Measurements from ENCODE around the gene CYP46A1. TPM values are rescaled to one million over a fixed set of nuclear protein-coding genes. Genes with fewer than 3 reads are reported as not detected.

The CYP46A1 gene
- polyA plus RNA-seq, 2 donors = 0.16 to 0.20 TPM

- H3K4me3 ChIP-seq (ENCODE audit: low read depth in 1 of 2, low read length in 2 of 2) = no peak overlapping the region
- H3K27ac ChIP-seq (ENCODE audit: low read depth in 2 of 2, low read length in 1 of 2) = peak overlapping the region in 1 of 2 donors; percentile 14
- H3K36me3 ChIP-seq (ENCODE audit: control insufficient read depth in 2 of 2, insufficient read depth in 2 of 2, low read length in 1 of 2) = no peaks in the 10 kb centered on the region
- no peaks in the 10 kb centered on the region for H3K27me3 ChIP-seq (ENCODE audit: control insufficient read depth in 1 of 2, insufficient read depth in 2 of 2, low read length in 2 of 2)
- H3K4me1 ChIP-seq (ENCODE audit: control insufficient read depth in 2 of 2, insufficient read depth in 2 of 2, low read length in 1 of 2) = peaks cover 4 to 5% of the 10 kb centered on the region in 2 donors
- WGBS, 2 donors = 56 to 59% methylated on average over 7 of the region's 7 CpGs
- no peaks in the 10 kb centered on the region for H3K9me3 ChIP-seq (ENCODE audit: control insufficient read depth in 2 of 2, insufficient read depth in 1 of 2, low read depth in 1 of 2, low read length in 1 of 2)
These were observed 60.8 kb downstream of the CYP46A1 start for GRCh38 chr14:99744873-99745224.

- peak overlapping the region; percentile 65 to 82 for H3K27ac ChIP-seq (ENCODE audit: low read depth in 2 of 2, low read length in 1 of 2)
- H3K9me3 ChIP-seq (ENCODE audit: control insufficient read depth in 2 of 2, insufficient read depth in 1 of 2, low read depth in 1 of 2, low read length in 1 of 2) = no peaks in the 10 kb centered on the region
- no peaks in the 10 kb centered on the region for H3K27me3 ChIP-seq (ENCODE audit: control insufficient read depth in 1 of 2, insufficient read depth in 2 of 2, low read length in 2 of 2)
- H3K4me1 ChIP-seq (ENCODE audit: control insufficient read depth in 2 of 2, insufficient read depth in 2 of 2, low read length in 1 of 2) = peaks cover 4 to 5% of the 10 kb centered on the region in 2 donors
- no peak overlapping the region for H3K4me3 ChIP-seq (ENCODE audit: low read depth in 1 of 2, low read length in 2 of 2)
- 50 to 59% methylated on average over 10 of the region's 10 CpGs for WGBS, 2 donors
- no peaks in the 10 kb centered on the region for H3K36me3 ChIP-seq (ENCODE audit: control insufficient read depth in 2 of 2, insufficient read depth in 2 of 2, low read length in 1 of 2)
These were observed 61.3 kb downstream of the CYP46A1 start for GRCh38 chr14:99745307-99745951.

DNA sequence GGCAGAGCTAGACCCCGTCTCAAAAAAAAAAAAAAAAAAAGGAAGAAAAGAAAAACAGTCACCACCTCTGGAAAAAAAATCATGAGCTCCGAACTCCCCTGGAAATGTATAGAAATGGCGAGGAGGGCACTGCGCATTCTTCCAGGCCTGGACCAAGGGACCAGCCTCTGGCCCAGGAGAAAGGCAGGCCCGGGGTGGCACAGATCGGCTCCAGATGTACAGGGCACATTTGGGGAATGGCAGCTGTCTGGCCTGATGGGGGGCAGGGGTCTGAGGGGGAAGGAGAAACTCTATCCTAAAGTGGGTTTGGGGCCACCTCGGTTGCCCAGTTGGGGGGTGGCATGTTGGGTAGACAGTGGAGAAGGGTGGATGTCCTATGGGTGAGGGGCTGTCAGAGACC lies 63.1 kb downstream of the CYP46A1 start:
- no peak overlapping the region for H3K4me3 ChIP-seq (ENCODE audit: low read depth in 1 of 2, low read length in 2 of 2)
- H3K36me3 ChIP-seq (ENCODE audit: control insufficient read depth in 2 of 2, insufficient read depth in 2 of 2, low read length in 1 of 2) = no peaks in the 10 kb centered on the region
- 83 to 88% methylated on average over 6 of the region's 7 CpGs for WGBS, 2 donors
- H3K4me1 ChIP-seq (ENCODE audit: control insufficient read depth in 2 of 2, insufficient read depth in 2 of 2, low read length in 1 of 2) = peaks cover 4 to 5% of the 10 kb centered on the region in 2 donors
- no peaks in the 10 kb centered on the region for H3K27me3 ChIP-seq (ENCODE audit: control insufficient read depth in 1 of 2, insufficient read depth in 2 of 2, low read length in 2 of 2)
- H3K27ac ChIP-seq (ENCODE audit: low read depth in 2 of 2, low read length in 1 of 2) = peak overlapping the region; percentile 72 to 81
- H3K9me3 ChIP-seq (ENCODE audit: control insufficient read depth in 2 of 2, insufficient read depth in 1 of 2, low read depth in 1 of 2, low read length in 1 of 2) = no peaks in the 10 kb centered on the region

DNA sequence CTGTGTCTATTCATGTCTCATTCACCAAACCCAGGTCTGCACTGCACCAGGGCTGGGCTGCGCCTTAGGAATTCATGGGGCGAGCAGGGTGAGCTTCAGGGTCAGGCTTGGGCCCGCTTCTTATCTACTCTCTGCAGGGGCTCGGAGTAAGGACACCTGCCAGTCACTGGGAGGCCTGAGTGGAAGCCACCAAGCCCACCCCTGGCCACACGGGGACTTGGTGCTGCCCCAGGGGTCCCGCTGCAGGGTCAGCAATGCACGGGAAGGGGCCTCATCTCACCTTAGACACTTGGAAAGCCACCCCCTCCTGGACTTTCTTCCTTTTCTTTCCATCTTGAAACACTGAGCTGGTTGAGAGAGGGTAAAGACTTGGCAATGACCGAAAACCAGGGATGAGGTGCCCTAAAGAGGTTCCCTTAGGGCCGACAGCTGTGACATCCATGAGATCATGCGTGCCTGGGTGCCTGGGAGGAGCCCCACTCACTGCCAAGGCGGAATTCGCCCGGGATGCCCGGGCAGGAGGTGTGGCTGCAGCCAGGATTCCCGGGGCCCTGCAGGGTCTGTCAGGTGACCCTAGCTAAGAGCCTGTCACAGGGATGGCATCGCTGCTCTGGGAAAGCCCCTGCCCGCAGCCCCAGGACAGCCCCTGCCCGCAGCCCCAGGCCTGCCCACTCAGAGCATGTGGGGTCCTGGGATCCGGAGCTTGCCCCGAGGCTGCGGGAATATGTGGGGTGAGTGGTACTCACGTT lies 63.7 kb downstream of the CYP46A1 start:
- Histone ChIP-seq H3K9me3 (ENCODE audit: control insufficient read depth in 2 of 2, insufficient read depth in 1 of 2, low read depth in 1 of 2, low read length in 1 of 2) (no peaks in the 10 kb centered on the region), H3K27me3 (ENCODE audit: control insufficient read depth in 1 of 2, insufficient read depth in 2 of 2, low read length in 2 of 2) (no peaks in the 10 kb centered on the region), H3K36me3 (ENCODE audit: control insufficient read depth in 2 of 2, insufficient read depth in 2 of 2, low read length in 1 of 2) (no peaks in the 10 kb centered on the region), H3K27ac (ENCODE audit: low read depth in 2 of 2, low read length in 1 of 2) (peak overlapping the region; percentile 72 to 81), H3K4me1 (ENCODE audit: control insufficient read depth in 2 of 2, insufficient read depth in 2 of 2, low read length in 1 of 2) (peaks cover 6 to 7% of the 10 kb centered on the region in 2 donors), H3K4me3 (ENCODE audit: low read depth in 1 of 2, low read length in 2 of 2) (no peak overlapping the region)
- 72 to 79% methylated on average over 22 of the region's 22 CpGs for WGBS, 2 donors

DNA sequence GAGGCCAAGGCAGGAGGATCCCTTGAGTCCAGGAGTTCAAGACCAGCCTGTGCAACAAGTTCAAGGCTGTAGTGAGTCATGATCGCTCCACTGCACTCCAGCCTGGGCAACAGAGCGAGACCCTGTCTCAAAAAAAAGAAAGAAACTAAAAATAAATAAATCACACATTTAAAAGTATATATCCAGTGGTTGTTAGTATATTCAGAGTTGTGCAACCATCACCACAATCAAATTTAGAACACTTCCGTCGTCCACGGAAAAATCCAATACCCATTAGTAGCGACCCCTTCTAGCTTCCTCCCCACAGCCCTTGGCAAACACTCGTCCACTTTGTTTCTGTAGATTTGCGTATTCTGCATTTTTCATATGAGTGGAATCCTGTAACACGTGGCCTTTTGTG lies 64.4 kb downstream of the CYP46A1 start:
- H3K27ac ChIP-seq (ENCODE audit: low read depth in 2 of 2, low read length in 1 of 2) = no peak overlapping the region
- WGBS, 2 donors = 75 to 76% methylated on average over 9 of the region's 9 CpGs

GRCh38 chr14:99749142-99749541 lies 65.0 kb downstream of the CYP46A1 start:
- no peaks in the 10 kb centered on the region for H3K27me3 ChIP-seq (ENCODE audit: control insufficient read depth in 1 of 2, insufficient read depth in 2 of 2, low read length in 2 of 2)
- H3K27ac ChIP-seq (ENCODE audit: low read depth in 2 of 2, low read length in 1 of 2) = peak overlapping the region in 1 of 2 donors; percentile 13
- no peaks in the 10 kb centered on the region for H3K9me3 ChIP-seq (ENCODE audit: control insufficient read depth in 2 of 2, insufficient read depth in 1 of 2, low read depth in 1 of 2, low read length in 1 of 2)
- no peaks in the 10 kb centered on the region for H3K36me3 ChIP-seq (ENCODE audit: control insufficient read depth in 2 of 2, insufficient read depth in 2 of 2, low read length in 1 of 2)
- H3K4me3 ChIP-seq (ENCODE audit: low read depth in 1 of 2, low read length in 2 of 2) = no peak overlapping the region
- H3K4me1 ChIP-seq (ENCODE audit: control insufficient read depth in 2 of 2, insufficient read depth in 2 of 2, low read length in 1 of 2) = peaks cover 7 to 14% of the 10 kb centered on the region in 2 donors
- 74 to 79% methylated on average over 13 of the region's 13 CpGs for WGBS, 2 donors

More for the DNA sequence above, 64.4 kb downstream of the CYP46A1 start:
- no peaks in the 10 kb centered on the region for H3K27me3 ChIP-seq (ENCODE audit: control insufficient read depth in 1 of 2, insufficient read depth in 2 of 2, low read length in 2 of 2)
- H3K36me3 ChIP-seq (ENCODE audit: control insufficient read depth in 2 of 2, insufficient read depth in 2 of 2, low read length in 1 of 2) = no peaks in the 10 kb centered on the region
- H3K4me1 ChIP-seq (ENCODE audit: control insufficient read depth in 2 of 2, insufficient read depth in 2 of 2, low read length in 1 of 2) = peaks cover 6 to 14% of the 10 kb centered on the region in 2 donors
- no peaks in the 10 kb centered on the region for H3K9me3 ChIP-seq (ENCODE audit: control insufficient read depth in 2 of 2, insufficient read depth in 1 of 2, low read depth in 1 of 2, low read length in 1 of 2)
- H3K4me3 ChIP-seq (ENCODE audit: low read depth in 1 of 2, low read length in 2 of 2) = no peak overlapping the region

DNA sequence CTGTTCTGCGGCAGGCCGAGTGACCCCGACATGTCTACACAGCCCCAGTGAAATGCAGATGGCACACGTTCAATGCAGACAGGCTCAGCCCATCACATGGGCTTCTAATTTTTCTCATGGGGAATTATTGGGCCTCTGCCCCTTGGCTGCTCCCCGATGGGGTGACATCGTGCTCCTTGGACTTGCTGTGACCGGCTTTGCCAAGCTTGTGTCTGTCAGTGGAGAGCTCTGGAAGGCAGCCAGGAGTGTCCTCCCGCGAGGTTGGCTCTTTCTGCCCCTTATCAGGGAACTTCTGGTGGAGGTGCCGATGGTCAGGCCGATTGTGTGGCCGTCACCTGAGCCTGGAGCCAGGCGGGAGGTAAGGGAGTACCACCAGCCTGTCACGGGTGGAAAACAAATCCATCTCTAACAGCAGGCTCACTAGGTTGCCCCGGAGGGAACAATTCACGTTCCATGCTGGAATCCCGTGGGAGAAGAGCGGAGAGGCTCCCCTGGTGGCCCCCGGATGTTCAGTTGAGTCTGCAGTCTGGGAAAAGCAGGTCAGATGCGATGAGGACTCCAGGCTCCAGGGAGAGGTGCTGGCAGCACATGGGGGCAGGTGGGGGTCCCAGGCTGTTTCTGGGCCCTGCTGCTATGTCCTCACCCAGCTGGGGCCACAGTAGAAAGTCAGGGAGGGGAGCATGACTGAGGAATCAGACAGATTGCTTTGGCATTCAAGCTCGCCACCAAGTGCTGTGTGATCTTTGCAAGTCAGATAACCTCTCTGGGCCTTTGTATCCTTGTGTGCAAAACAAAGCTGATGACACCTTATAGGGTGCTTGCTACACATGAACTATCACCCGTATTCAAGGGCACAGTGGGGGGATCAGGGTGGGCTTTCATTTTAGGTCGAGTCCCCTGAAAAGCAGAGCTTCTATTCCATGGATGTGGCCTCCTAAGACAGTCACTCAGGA lies 65.9 kb downstream of the CYP46A1 start:
- Histone ChIP-seq H3K4me1 (ENCODE audit: control insufficient read depth in 2 of 2, insufficient read depth in 2 of 2, low read length in 1 of 2) (peaks cover 11 to 18% of the 10 kb centered on the region in 2 donors), H3K27me3 (ENCODE audit: control insufficient read depth in 1 of 2, insufficient read depth in 2 of 2, low read length in 2 of 2) (no peaks in the 10 kb centered on the region), H3K27ac (ENCODE audit: low read depth in 2 of 2, low read length in 1 of 2) (peak overlapping the region in 1 of 2 donors; percentile 24), H3K9me3 (ENCODE audit: control insufficient read depth in 2 of 2, insufficient read depth in 1 of 2, low read depth in 1 of 2, low read length in 1 of 2) (no peaks in the 10 kb centered on the region), H3K36me3 (ENCODE audit: control insufficient read depth in 2 of 2, insufficient read depth in 2 of 2, low read length in 1 of 2) (no peaks in the 10 kb centered on the region), H3K4me3 (ENCODE audit: low read depth in 1 of 2, low read length in 2 of 2) (no peak overlapping the region)
- 41 to 52% methylated on average over 23 of the region's 23 CpGs for WGBS, 2 donors

DNA sequence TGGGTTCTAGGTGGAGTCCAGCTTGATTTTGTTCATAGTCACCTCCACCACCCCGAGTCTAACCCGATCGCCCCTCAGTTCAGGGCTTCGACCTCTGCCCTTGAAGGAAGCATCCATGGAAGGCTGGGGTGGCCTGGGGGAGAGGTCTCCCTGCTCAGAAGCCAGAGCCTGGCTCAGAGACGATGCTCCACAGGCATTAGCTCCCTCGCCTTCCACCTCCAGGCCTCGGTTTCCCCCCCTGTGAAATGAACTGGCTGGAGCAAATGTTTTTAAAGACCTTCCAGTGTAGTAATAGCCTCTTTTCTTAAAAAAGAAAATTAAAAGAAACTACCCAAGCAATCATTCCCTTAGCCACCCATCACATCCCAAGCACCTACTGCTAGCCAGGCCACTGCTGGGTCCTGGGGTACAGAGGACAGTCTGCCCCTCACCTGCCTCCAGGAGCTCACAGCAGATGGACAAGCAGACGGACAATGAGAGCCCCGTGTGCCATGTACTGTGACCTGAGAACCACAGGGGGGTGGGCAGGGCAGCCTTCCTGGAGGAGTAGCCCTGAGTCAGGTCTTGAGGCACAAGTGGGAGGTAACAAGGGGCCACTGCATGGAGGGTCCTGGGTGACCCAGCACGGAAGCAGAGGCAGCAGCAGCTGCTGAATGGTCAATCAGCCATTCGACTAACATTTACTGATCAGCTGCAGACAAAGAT lies 66.8 kb downstream of the CYP46A1 start:
- Histone ChIP-seq H3K4me1 (ENCODE audit: control insufficient read depth in 2 of 2, insufficient read depth in 2 of 2, low read length in 1 of 2) (peaks cover 15 to 21% of the 10 kb centered on the region in 2 donors), H3K27ac (ENCODE audit: low read depth in 2 of 2, low read length in 1 of 2) (no peak overlapping the region), H3K4me3 (ENCODE audit: low read depth in 1 of 2, low read length in 2 of 2) (no peak overlapping the region), H3K36me3 (ENCODE audit: control insufficient read depth in 2 of 2, insufficient read depth in 2 of 2, low read length in 1 of 2) (no peaks in the 10 kb centered on the region), H3K27me3 (ENCODE audit: control insufficient read depth in 1 of 2, insufficient read depth in 2 of 2, low read length in 2 of 2) (no peaks in the 10 kb centered on the region), H3K9me3 (ENCODE audit: control insufficient read depth in 2 of 2, insufficient read depth in 1 of 2, low read depth in 1 of 2, low read length in 1 of 2) (no peaks in the 10 kb centered on the region)
- WGBS, 2 donors = 82 to 88% methylated on average over 11 of the region's 11 CpGs

All from esophagus (tissue), 2 donors.